ENCODE data around the gene MUC21.
"Not testable (repeated sequence)": the region's sequence is repeated elsewhere in the genome, so short reads cannot be mapped to it uniquely, and the experiment has no call there.

MUC21 gene

DNA sequence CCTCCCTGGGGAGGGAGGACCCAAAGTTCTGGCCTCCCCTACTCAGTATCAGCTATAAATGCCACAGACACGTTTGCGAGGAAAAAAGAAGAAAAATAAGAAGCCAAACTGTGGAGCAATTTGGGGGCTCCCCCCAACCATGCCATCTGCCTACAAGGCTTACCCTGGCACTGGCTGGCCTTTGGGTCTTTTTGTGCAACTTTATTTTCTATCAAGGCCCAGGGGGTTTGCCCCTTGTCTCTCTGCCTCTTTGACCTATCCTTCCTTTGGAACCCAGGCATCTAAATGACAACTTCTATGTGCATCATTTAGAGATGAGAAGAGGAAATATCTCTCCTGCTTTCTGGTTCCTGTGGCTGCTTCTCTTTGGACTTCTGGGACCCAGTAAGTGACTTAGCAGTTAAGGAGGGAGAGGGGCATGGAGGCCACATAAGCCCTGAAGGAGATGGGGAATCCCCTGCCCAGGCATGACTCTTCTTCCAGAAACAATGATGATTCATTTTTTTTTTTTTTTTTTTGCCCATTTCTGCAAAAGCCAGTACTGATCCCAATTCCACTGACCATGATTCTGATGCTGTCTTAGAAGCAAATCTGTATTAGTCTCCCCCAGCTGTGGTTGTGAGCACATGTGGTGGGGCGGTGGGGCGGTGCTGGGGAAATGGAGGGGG lies 27.0 kb downstream of the MUC21 start, which contains the start of gene MUC22:
Gene MUC22 (plus strand): TSS at position 82 of the 668 bp plus-strand sequence. CDS start 233 bp downstream, at position 315.
- DNase-seq: peak; percentile 79

DNA sequence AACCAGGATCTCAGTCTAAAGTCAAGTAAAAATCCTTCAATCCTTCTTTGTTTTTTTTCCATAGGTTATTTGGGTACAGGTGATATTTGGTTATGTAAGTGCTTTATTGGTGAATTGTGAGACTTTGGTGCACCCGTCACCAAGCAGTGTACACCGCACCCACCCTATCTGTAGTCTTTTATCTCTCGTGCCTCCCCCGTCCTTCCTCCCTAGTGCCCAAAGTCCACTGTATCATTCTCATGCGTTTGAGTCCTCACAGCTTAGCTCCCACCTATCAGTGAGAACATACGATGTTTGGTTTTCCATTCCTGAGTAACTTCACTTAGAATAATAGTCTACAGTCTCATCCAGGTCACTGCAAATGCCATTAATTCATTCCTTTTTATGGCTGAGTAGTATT lies 27.6 kb downstream of the MUC21 start:
- DNase-seq: no peak

DNA sequence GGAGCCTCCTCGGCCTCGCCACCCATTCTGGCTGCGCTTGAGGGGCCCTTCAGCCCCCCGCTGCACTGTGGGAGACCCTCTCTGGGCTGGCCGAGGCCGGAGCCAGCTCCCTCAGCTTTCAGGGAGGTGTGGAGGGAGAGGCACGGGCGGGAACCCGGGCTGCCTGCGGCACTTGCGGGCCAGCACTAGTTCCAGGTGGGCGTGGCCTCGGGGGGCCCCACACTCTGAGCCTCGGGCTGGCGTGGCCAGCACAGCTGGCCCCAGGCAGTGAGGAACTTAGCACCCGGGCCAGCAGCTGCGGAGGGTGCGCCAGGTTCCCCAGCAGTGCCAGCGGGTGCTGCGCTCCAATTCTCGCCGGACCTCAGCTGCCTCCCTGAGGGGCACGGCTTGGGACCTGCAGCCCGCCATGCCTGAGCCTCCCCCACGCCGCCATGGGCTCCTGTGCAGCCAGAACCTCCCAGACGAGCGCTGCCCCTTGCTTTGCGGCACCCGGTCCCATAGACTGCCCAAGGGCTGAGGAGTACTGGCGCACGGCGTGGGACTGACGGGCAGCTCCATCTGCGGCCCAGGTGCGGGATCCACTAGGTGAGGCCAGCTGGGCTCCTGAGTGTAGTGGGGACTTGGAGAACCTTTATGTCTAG lies 33.3 kb downstream of the MUC21 start:
- DNase-seq: no peak

DNA sequence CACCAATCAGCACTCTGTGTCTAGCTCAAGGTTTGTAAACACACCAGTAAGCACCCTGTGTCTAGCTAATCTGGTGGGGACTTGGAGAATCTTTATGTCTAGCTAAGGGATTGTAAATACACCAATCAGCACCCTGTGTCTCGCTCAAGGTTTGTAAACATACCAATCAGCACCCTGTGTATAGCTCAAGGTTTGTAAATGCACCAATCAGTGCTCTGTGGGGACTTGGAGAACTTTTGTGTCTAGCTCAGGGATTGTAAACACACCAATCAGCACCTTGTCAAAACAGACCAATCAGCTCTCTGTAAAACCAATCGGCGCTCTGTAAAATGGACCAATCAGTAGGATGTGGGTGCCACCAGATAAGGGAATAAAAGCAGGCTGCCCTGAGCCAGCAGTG lies 33.9 kb downstream of the MUC21 start:
- DNase-seq: not testable (repeated sequence)

DNA sequence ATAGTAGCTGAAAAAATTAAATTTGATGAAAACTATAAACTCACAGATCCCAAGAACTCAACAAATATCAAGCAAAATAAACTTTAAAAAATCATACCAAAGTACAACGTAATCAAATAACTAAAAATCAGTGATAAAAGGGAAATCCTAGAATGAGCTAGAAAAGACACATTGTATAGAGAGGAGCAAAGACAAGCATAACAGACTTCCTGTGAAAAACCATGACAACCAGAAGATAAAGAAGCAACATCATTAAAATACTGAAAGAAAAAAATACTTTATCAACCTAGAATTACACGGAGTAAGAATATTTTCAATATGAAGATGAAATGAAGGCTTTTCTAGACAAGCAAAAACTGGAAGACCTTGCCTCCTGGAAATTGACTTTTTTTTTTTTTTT lies 36.5 kb downstream of the MUC21 start:
- DNase-seq: no peak

- DNase-seq: not testable (repeated sequence)
These were observed 37.2 kb downstream of the MUC21 start for GRCh38 chr6:31020631-31021255.

DNA sequence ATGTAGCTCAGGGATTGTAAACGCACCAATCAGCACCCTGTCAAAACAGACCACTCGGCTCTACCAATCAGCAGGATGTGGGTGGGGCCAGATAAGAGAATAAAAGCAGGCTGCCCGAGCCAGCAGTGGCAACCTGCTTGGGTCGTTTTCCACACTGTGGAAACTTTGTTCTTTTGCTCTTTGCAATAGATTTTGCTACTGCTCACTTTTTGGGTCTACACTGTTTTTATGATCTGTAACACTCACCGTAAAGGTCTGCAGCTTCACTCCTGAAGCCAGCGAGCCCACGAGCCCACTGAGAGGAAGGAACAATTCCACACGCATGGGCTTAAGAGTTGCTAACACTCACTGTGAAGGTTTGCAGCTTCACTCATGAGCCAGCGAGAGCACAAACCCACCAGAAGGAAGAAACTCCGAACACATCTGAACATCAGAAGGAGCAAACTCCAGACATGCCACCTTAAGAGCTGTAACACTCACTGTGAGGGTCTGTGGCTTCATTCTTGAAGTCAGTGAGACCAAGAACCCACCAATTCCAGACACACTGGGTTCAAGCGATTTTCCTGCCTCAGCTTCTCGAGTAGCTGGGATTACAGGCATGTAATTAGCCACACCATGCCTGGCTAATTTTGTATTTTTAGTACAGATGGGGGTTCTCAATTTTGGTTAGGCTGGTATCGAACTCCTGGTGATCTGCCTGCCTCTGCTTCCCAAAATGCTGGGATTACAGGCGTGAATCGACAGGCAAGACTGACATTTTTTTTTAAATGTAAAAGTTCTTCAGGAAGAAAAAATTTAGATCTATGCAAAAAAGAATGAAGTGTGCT lies 38.4 kb downstream of the MUC21 start:
- DNase-seq: not testable (repeated sequence)

GRCh38 chr6:31025595-31025994 lies 42.1 kb downstream of the MUC21 start:
- DNase-seq: no peak

GRCh38 chr6:31031095-31031494 lies 47.6 kb downstream of the MUC21 start:
- DNase-seq: no peak

GRCh38 chr6:31033075-31033474 lies 49.6 kb downstream of the MUC21 start:
- no peak for DNase-seq

- no peak for DNase-seq
These were observed 52.5 kb downstream of the MUC21 start for GRCh38 chr6:31035862-31036497.

DNA sequence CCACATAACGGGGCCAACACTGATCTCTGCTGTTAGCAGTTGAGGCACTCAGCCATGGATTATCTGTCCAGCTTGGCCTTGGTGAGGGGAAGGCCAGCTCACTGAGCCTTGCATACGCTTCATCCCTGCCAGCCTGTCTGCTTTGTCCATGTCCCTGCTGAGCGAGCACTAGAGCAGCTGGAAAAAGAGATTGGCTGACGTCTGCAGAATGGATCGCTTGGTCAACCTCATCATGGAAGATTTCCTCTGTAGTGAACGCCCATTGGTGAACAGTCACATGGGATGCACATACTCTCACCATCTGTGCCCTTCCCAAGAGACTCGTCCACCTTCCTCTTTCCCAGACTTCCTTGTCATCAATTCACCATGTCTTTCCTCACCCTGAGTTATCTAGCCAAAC lies 53.7 kb downstream of the MUC21 start:
- no peak for DNase-seq

GRCh38 chr6:31037682-31038081 lies 54.2 kb downstream of the MUC21 start:
- peak; percentile 73 for DNase-seq

DNA sequence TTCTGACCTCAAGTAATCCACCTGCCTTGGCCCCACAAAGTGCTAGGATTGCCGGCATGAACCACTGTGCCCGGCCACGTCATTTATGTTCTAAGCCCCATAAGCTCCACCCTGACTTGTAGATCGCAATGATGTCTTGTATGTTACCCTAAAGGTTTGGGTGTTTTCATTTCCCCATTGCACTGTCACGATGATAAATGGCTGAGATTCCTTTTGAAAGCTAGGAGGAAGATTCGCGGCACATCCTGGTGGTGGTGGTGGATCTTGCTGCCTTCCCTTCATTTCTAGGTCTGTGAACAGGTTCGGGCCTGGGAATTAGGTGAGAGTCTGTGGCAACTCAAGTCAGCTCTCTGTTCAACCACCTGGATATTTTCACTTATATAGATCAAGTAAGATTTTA lies 55.0 kb downstream of the MUC21 start:
- DNase-seq: no peak
